Naive B cell (primary cell): ENCODE results near the gene ANO10. TPM values are rescaled to one million over a fixed set of nuclear protein-coding genes. Genes with fewer than 3 reads are reported as not detected.

Experiments used
- ATAC-seq, 2 donors: fragments of 150-1000 bp; cut with Tn5 transposase; 2 replicates each; pipeline ENCODE4 v1.10.0; 2021; ENCODE audit warnings: low read depth in 2 of 2, mild to moderate bottlenecking in 2 of 2, moderate library complexity in 2 of 2
- DNase-seq: peaks from one replicate; pipeline ENCODE4 v3.0.0; 2022
- H3K27ac Mint-ChIP-seq, 6 donors: one replicate each; pipeline ENCODE4 v1.8.0; 2020 to 2022; ENCODE audit warnings: mild to moderate bottlenecking in 6 of 6, mixed read lengths in 6 of 6, moderate library complexity in 5 of 6, inconsistent platforms in 2 of 6
- H3K27me3 Mint-ChIP-seq, 3 donors: one replicate each; pipeline ENCODE4 v1.8.0; 2021 to 2022; ENCODE audit warnings: mixed read lengths in 3 of 3, mild to moderate bottlenecking in 1 of 3
- H3K36me3 Mint-ChIP-seq, 2 donors: one replicate each; pipeline ENCODE4 v1.8.0; 2020 to 2022; ENCODE audit warnings: mixed read lengths in 2 of 2, inconsistent platforms in 1 of 2, mild to moderate bottlenecking in 1 of 2
- H3K4me1 Mint-ChIP-seq, 3 donors: one replicate each; pipeline ENCODE4 v1.8.0; 2020 to 2022; ENCODE audit warnings: mixed read lengths in 3 of 3, inconsistent platforms in 1 of 3, mild to moderate bottlenecking in 1 of 3, moderate library complexity in 1 of 3
- H3K4me3 Mint-ChIP-seq, 8 donors: one replicate each; pipeline ENCODE4 v1.8.0; 2020 to 2022; ENCODE audit warnings: mild to moderate bottlenecking in 8 of 8, mixed read lengths in 8 of 8, moderate library complexity in 8 of 8, inconsistent platforms in 2 of 8
- H3K9me3 Mint-ChIP-seq, 7 donors: one replicate each; pipeline ENCODE4 v1.8.0; 2020 to 2022; ENCODE audit warnings: mixed read lengths in 7 of 7, mild to moderate bottlenecking in 5 of 7, inconsistent platforms in 2 of 7, moderate library complexity in 1 of 7
- polyA plus RNA-seq, 6 donors: library from polyadenylated mRNA; unstranded; fragments of 300-500 nt; fragmentation: Illumina TruSeq; gene quantifications; one replicate each; pipeline ENCODE4 v1.2.3, GENCODE V29; 2021; ENCODE audit warnings: low read depth in 6 of 6

The ANO10 gene
- polyA plus RNA-seq, 6 donors from 2014 or later, result 2.9 to 5.1 (median 3.8) TPM

GRCh38 chr3:43349716-43350115 is 272.1 kb downstream of the ANO10 start:
- peaks cover 0 to 5% (median 4%) of the 10 kb centered on the region in 3 donors for H3K4me1 Mint-ChIP-seq
- ATAC-seq (no peak), DNase-seq (no peak)
- H3K4me3 Mint-ChIP-seq, result no peak overlapping the region
- no peak overlapping the region for H3K27ac Mint-ChIP-seq
- peaks cover 20 to 39% (median 37%) of the 10 kb centered on the region in 7 donors for H3K9me3 Mint-ChIP-seq
- H3K36me3 Mint-ChIP-seq, result peaks cover 59 to 84% of the 10 kb centered on the region in 2 donors
- no peaks in the 10 kb centered on the region for H3K27me3 Mint-ChIP-seq

GRCh38 chr3:43348852-43349574 is 272.8 kb downstream of the ANO10 start:
- ATAC-seq, result no peak
- Mint-ChIP-seq H3K36me3 (peaks cover 52 to 79% of the 10 kb centered on the region in 2 donors), H3K27ac (no peak overlapping the region), H3K4me3 (no peak overlapping the region), H3K4me1 (peaks cover 0 to 5% (median 4%) of the 10 kb centered on the region in 3 donors), H3K27me3 (no peaks in the 10 kb centered on the region), H3K9me3 (peaks cover 14 to 32% (median 30%) of the 10 kb centered on the region in 7 donors)
- no peak for DNase-seq

- H3K36me3 Mint-ChIP-seq, result peaks cover 46 to 72% of the 10 kb centered on the region in 2 donors
- H3K27ac Mint-ChIP-seq, result no peak overlapping the region
- H3K27me3 Mint-ChIP-seq, result no peaks in the 10 kb centered on the region
- no peak overlapping the region for H3K4me3 Mint-ChIP-seq
- H3K9me3 Mint-ChIP-seq, result peaks cover 12 to 26% (median 23%) of the 10 kb centered on the region in 7 donors
- DNase-seq (no peak), ATAC-seq (no peak)
- H3K4me1 Mint-ChIP-seq, result peaks cover 0 to 5% (median 4%) of the 10 kb centered on the region in 3 donors
Observed at GRCh38 chr3:43348350-43348749, 273.5 kb downstream of the ANO10 start.

GRCh38 chr3:43347774-43348173 is 274.0 kb downstream of the ANO10 start:
- H3K4me3 Mint-ChIP-seq, result no peak overlapping the region
- H3K27me3 Mint-ChIP-seq, result no peaks in the 10 kb centered on the region
- H3K27ac Mint-ChIP-seq, result peak overlapping the region in 1 of 6 donors; percentile 15
- H3K36me3 Mint-ChIP-seq, result peaks cover 40 to 67% of the 10 kb centered on the region in 2 donors
- DNase-seq (no peak), ATAC-seq (no peak)
- peaks cover 0 to 5% (median 4%) of the 10 kb centered on the region in 3 donors for H3K4me1 Mint-ChIP-seq
- H3K9me3 Mint-ChIP-seq, result peaks cover 9 to 21% (median 18%) of the 10 kb centered on the region in 7 donors

GRCh38 chr3:43346978-43347749 is 274.6 kb downstream of the ANO10 start:
- no peak overlapping the region for H3K4me3 Mint-ChIP-seq
- peaks cover 0 to 8% (median 5%) of the 10 kb centered on the region in 3 donors for H3K4me1 Mint-ChIP-seq
- ATAC-seq (no peak), DNase-seq (no peak)
- H3K36me3 Mint-ChIP-seq, result peaks cover 40 to 67% of the 10 kb centered on the region in 2 donors
- peaks cover 7 to 15% (median 12%) of the 10 kb centered on the region in 7 donors for H3K9me3 Mint-ChIP-seq
- H3K27me3 Mint-ChIP-seq, result no peaks in the 10 kb centered on the region
- H3K27ac Mint-ChIP-seq, result peak overlapping the region in 1 of 6 donors; percentile 24

- Mint-ChIP-seq H3K4me1 (peaks cover 0 to 4% (median 0%) of the 10 kb centered on the region in 3 donors), H3K27me3 (no peaks in the 10 kb centered on the region), H3K4me3 (no peak overlapping the region), H3K9me3 (peaks cover 0 to 2% (median 0%) of the 10 kb centered on the region in 7 donors), H3K27ac (peak overlapping the region in 2 of 6 donors; percentile 30 to 81), H3K36me3 (peaks cover 30 to 58% of the 10 kb centered on the region in 2 donors)
- DNase-seq (no peak), ATAC-seq (no peak)
Observed at GRCh38 chr3:43345877-43346276, 275.9 kb downstream of the ANO10 start.

- DNase-seq, result no peak
- ATAC-seq, result no peak
- no peak overlapping the region for H3K4me3 Mint-ChIP-seq
- H3K9me3 Mint-ChIP-seq, result peaks cover 0 to 2% (median 0%) of the 10 kb centered on the region in 7 donors
- H3K36me3 Mint-ChIP-seq, result peaks cover 29 to 58% of the 10 kb centered on the region in 2 donors
- peaks cover 0 to 4% (median 0%) of the 10 kb centered on the region in 3 donors for H3K4me1 Mint-ChIP-seq
- no peaks in the 10 kb centered on the region for H3K27me3 Mint-ChIP-seq
- peak overlapping the region in 3 of 6 donors; percentile 26 to 82 (median 75) for H3K27ac Mint-ChIP-seq
Observed at GRCh38 chr3:43345246-43345645, 276.6 kb downstream of the ANO10 start.

- peaks cover 29 to 58% of the 10 kb centered on the region in 2 donors for H3K36me3 Mint-ChIP-seq
- DNase-seq, result no peak
- H3K27me3 Mint-ChIP-seq, result no peaks in the 10 kb centered on the region
- peak overlapping the region in 1 of 8 donors; percentile 51 for H3K4me3 Mint-ChIP-seq
- no peak overlapping the region for H3K27ac Mint-ChIP-seq
- no peak for ATAC-seq
- H3K4me1 Mint-ChIP-seq, result peaks cover 0 to 4% (median 0%) of the 10 kb centered on the region in 3 donors
- H3K9me3 Mint-ChIP-seq, result peaks cover 0 to 6% (median 0%) of the 10 kb centered on the region in 7 donors
Observed at GRCh38 chr3:43344520-43344919, 277.3 kb downstream of the ANO10 start.

- ATAC-seq (no peak), DNase-seq (no peak)
- no peak overlapping the region for H3K4me3 Mint-ChIP-seq
- no peak overlapping the region for H3K27ac Mint-ChIP-seq
- H3K4me1 Mint-ChIP-seq, result peaks cover 0 to 4% (median 0%) of the 10 kb centered on the region in 3 donors
- peaks cover 29 to 54% of the 10 kb centered on the region in 2 donors for H3K36me3 Mint-ChIP-seq
- H3K9me3 Mint-ChIP-seq, result peaks cover 0 to 6% (median 1%) of the 10 kb centered on the region in 7 donors
- no peaks in the 10 kb centered on the region for H3K27me3 Mint-ChIP-seq
Observed at GRCh38 chr3:43343815-43344214, 278.0 kb downstream of the ANO10 start.

GRCh38 chr3:43343185-43343584 is 278.6 kb downstream of the ANO10 start:
- Mint-ChIP-seq H3K36me3 (peaks cover 29 to 54% of the 10 kb centered on the region in 2 donors), H3K4me1 (peaks cover 0 to 4% (median 0%) of the 10 kb centered on the region in 3 donors), H3K9me3 (peaks cover 0 to 11% (median 8%) of the 10 kb centered on the region in 7 donors), H3K4me3 (no peak overlapping the region), H3K27ac (no peak overlapping the region), H3K27me3 (no peaks in the 10 kb centered on the region)
- no peak for ATAC-seq
- DNase-seq, result no peak

- Mint-ChIP-seq H3K36me3 (peaks cover 19 to 49% of the 10 kb centered on the region in 2 donors), H3K4me1 (peaks cover 0 to 4% (median 0%) of the 10 kb centered on the region in 3 donors), H3K4me3 (no peak overlapping the region), H3K9me3 (peaks cover 0 to 23% (median 13%) of the 10 kb centered on the region in 7 donors), H3K27me3 (no peaks in the 10 kb centered on the region), H3K27ac (no peak overlapping the region)
- ATAC-seq, result no peak
- DNase-seq, result no peak
Observed at GRCh38 chr3:43341788-43342187, 280.0 kb downstream of the ANO10 start.

- no peaks in the 10 kb centered on the region for H3K27me3 Mint-ChIP-seq
- no peak overlapping the region for H3K27ac Mint-ChIP-seq
- H3K4me1 Mint-ChIP-seq, result peaks cover 0 to 4% (median 4%) of the 10 kb centered on the region in 3 donors
- peaks cover 29 to 52% of the 10 kb centered on the region in 2 donors for H3K36me3 Mint-ChIP-seq
- ATAC-seq, result no peak
- no peak for DNase-seq
- H3K9me3 Mint-ChIP-seq, result peaks cover 0 to 36% (median 23%) of the 10 kb centered on the region in 7 donors
- H3K4me3 Mint-ChIP-seq, result no peak overlapping the region
Observed at GRCh38 chr3:43340403-43340802, 281.4 kb downstream of the ANO10 start.

GRCh38 chr3:43338295-43338694 is 283.5 kb downstream of the ANO10 start:
- H3K36me3 Mint-ChIP-seq, result peaks cover 31 to 55% of the 10 kb centered on the region in 2 donors
- peaks cover 0 to 43% (median 28%) of the 10 kb centered on the region in 7 donors for H3K9me3 Mint-ChIP-seq
- ATAC-seq (no peak), DNase-seq (no peak)
- H3K27ac Mint-ChIP-seq, result peak overlapping the region in 2 of 6 donors; percentile 4 to 34
- H3K4me1 Mint-ChIP-seq, result peaks cover 2 to 9% (median 7%) of the 10 kb centered on the region in 3 donors
- H3K4me3 Mint-ChIP-seq, result peak overlapping the region in 1 of 8 donors; percentile 24
- no peaks in the 10 kb centered on the region for H3K27me3 Mint-ChIP-seq
